Epithelial cell of proximal tubule (primary cell): ENCODE data around the gene ZEB1. TPM values are rescaled to one million over a fixed set of nuclear protein-coding genes. Genes with fewer than 3 reads are reported as not detected.
"Not testable (repeated sequence)": the region's sequence is repeated elsewhere in the genome, so short reads cannot be mapped to it uniquely, and the experiment has no call there.

Source experiments
- DNase-seq: peaks from one replicate; pipeline ENCODE4 v3.0.0-alpha.2; 2011; ENCODE audit warnings: low read depth
- H3K4me3 ChIP-seq: 2 replicates; pipeline ENCODE4 v1.5.1; 2011; ENCODE audit warnings: low read depth, mild to moderate bottlenecking, low read length
- total RNA-seq: library from RNA; depleted of rRNA; stranded (reverse); fragments of >200 nt; gene quantifications from 2 replicates; pipeline ENCODE4 v1.2.3, GENCODE V29; 2015
- TF ChIP-seq, protein P1 (sequence below): conservative IDR thresholded peaks from 2 replicates; pipeline ENCODE4 v1.5.1; 2012; ENCODE audit warnings: low read depth, mild to moderate bottlenecking, low read length

ZEB1 gene
- total RNA-seq, 1 donor from 2014 or later = 16.0 TPM

DNA sequence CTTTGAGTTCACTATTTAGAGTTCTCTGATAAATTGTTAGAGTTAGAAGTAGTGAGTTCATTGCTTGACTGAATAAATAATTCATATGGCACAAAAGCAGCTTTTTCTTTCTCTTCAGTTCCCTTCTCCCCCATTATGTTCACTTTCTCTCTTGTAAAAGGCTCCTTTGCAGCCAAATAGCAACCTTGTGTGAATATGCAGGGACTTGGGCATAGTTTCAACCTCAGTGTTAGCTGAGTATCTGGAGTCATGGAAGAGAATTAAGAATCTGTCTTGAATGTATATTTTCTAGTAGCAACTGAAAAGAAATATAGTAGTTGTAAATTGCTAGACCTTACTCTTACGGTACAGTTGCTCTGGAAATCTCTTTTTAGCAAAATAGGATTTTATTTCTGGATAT is 31.9 kb downstream of the ZEB1 start:
- no peak for DNase-seq
- TF ChIP-seq, protein P1, sequence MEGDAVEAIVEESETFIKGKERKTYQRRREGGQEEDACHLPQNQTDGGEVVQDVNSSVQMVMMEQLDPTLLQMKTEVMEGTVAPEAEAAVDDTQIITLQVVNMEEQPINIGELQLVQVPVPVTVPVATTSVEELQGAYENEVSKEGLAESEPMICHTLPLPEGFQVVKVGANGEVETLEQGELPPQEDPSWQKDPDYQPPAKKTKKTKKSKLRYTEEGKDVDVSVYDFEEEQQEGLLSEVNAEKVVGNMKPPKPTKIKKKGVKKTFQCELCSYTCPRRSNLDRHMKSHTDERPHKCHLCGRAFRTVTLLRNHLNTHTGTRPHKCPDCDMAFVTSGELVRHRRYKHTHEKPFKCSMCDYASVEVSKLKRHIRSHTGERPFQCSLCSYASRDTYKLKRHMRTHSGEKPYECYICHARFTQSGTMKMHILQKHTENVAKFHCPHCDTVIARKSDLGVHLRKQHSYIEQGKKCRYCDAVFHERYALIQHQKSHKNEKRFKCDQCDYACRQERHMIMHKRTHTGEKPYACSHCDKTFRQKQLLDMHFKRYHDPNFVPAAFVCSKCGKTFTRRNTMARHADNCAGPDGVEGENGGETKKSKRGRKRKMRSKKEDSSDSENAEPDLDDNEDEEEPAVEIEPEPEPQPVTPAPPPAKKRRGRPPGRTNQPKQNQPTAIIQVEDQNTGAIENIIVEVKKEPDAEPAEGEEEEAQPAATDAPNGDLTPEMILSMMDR = no peak
- no peak overlapping the region for H3K4me3 ChIP-seq

DNA sequence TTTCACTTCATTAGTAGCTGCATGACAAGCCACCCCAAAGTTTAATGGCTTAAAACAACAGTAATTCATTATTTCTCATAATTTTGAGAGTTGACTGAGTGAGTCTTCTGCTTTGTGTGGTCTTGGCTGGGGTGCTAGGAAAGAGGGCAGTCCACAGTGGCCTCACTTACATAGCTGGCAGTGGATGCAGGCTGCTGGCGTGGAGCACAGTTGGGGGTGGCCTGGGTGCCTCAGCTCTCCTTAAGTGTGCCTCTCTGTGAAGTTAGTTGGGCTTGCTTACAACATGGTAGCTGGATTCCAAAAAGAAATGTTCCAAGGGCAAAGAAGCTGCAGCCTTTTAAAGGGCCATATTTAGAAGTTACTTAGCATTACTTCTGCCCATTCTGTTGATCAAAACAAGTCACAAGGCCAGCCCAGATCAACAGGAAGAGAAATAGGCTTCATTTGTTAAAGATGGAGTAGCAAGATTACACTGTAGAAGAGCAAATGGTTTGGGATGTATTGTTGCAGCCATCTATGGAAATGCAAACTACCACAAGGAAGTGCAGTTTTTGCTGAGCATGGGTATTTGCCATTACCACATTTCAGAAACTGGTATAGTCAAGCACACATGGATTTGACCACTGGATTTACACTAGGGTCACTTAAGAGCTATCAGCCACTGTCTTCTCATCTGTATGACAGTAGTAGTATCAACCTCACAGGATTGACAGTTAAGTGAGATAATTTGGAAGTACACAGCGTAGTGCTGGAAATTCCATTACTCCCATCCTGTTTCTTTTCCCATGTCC is 33.6 kb downstream of the ZEB1 start:
- TF ChIP-seq, protein P1 = no peak
- no peak overlapping the region for H3K4me3 ChIP-seq
- DNase-seq = no peak

GRCh38 chr10:31353574-31353973 is 34.6 kb downstream of the ZEB1 start:
- TF ChIP-seq, protein P1 = peak; percentile 23
- peak; percentile 44 for DNase-seq
- no peak overlapping the region for H3K4me3 ChIP-seq

DNA sequence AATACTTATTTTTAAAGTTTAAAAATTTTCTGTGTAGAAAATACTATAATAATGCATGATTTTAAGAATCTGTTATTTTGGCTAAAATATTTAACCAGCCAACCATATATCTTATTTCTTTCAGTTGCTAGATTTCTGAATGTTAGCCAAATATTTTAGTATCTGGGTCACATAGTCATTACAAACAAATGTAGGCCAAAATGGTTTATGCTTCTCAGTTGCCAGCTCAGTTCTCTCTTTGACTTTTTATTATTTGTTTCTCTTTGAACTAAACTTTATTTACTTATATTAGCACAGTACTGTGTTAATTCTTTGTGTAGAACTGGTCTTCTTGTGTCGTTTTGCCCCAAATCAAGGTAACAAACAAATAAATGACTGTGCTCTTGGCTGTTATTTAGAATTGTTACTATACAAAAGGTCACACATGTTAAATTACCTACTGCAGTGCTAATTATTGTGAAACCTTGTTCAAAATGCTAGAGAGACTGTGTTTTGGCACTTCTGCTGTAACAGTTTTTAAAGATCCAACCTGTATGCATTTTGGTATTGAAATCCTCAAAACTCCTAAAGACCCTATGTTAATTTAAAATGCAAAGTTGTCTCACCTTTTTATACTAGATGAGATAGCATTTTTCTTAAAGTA is 39.8 kb downstream of the ZEB1 start:
- H3K4me3 ChIP-seq = no peak overlapping the region
- TF ChIP-seq, protein P1 = no peak
- DNase-seq = no peak

DNA sequence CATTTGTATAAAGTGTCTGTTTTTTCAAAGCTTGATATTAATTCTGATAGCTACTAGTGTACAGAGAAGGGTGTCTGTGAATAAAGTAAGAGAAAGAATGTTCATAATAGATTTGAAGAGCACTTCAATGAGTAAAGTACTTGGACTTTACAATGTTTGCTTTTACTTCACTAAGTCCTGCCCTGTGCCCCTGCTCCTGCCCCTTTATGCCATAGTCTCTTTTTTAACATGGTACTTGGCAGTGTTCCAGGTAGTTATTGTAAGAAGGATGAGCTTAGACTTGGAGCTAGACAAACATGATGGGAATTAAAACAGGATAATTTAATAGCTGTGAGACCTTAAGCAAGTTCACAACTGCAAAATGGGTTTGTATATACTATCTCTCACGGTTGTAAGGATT is 41.0 kb downstream of the ZEB1 start:
- no peak for DNase-seq
- no peak overlapping the region for H3K4me3 ChIP-seq
- TF ChIP-seq, protein P1 = no peak

GRCh38 chr10:31361475-31361874 is 42.5 kb downstream of the ZEB1 start:
- DNase-seq, H3K4me3 ChIP-seq: not testable (repeated sequence)

DNA sequence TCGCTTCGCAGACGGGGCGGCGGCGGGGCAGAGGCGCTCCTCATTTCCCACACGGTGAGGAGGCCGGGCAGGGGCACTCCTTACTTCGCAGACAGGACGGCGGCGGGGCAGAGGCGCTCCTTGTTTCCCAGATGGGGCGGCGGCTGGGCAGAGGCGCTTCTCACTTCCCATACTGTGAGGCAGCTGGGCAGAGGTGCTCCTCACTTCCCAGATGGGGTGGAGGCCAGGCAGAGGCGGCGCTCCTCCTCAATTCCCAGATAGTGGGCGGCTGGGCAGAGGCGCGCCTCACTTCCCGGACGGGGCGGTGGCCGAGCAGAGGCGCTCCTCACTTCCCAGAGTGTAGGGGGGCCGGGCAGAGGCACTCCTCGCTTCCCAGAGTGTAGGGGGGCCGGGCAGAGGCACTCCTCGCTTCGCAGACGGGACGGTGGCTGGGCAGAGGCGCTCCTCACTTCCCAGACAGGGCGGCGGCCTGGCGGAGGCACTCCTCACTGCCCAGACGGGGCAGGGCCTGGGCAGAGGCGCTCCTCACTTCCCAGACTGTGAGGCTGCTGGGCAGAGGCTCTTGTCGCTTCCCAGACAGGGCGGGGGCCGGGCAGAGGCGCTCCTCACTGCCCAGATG is 43.1 kb downstream of the ZEB1 start:
- TF ChIP-seq, protein P1 = no peak
- DNase-seq = no peak
- no peak overlapping the region for H3K4me3 ChIP-seq

- H3K4me3 ChIP-seq, DNase-seq: not testable (repeated sequence)
Observed at GRCh38 chr10:31363696-31364095, 44.7 kb downstream of the ZEB1 start.

- H3K4me3 ChIP-seq = not testable (repeated sequence)
Observed at GRCh38 chr10:31364238-31364637, 45.2 kb downstream of the ZEB1 start.

More at GRCh38 chr10:31364238-31364637, 45.2 kb downstream of the ZEB1 start:
- DNase-seq = not testable (repeated sequence)
